K562 (cell line): Measurements from ENCODE around the gene SLC39A13. TPM values are rescaled to one million over a fixed set of nuclear protein-coding genes. Genes with fewer than 3 reads are reported as not detected.

ENCODE experiments used
- CHD4 ChIP-seq: fragments of 200-600 bp; sonication (generic); IDR thresholded peaks from 3 replicates; pipeline ENCODE4 v1.6.1; 2012; ENCODE audit warnings: low read depth, mild to moderate bottlenecking, mixed read lengths, low read length, inconsistent platforms; ENCODE audit not compliant: insufficient read depth, insufficient replicate concordance, poor library complexity, severe bottlenecking
- DMBX1 ChIP-seq: fragments of 250-450 bp; sonication (Bioruptor Pico); IDR thresholded peaks from 2 replicates; pipeline ENCODE4 v1.8.0; 2022; ENCODE audit warnings: inconsistent platforms, mild to moderate bottlenecking, moderate library complexity, borderline replicate concordance
- ELF1 ChIP-seq: fragments of 200-800 bp; sonication (Bioruptor generic); IDR thresholded peaks from 2 replicates; pipeline ENCODE4 v1.6.1; 2016; ENCODE audit warnings: missing genetic modification characterization, missing compliant biosample characterization
- GABPA ChIP-seq: fragments of 200-800 bp; sonication (Bioruptor generic); conservative IDR thresholded peaks from 2 replicates; pipeline ENCODE4 v1.6.1; 2016; ENCODE audit warnings: low read depth, missing genetic modification characterization, missing compliant biosample characterization
- HIVEP1 ChIP-seq: fragments of 250-450 bp; sonication (Bioruptor Pico); IDR thresholded peaks from 2 replicates; pipeline ENCODE4 v1.4.0; 2020; ENCODE audit warnings: mild to moderate bottlenecking
- NFIC ChIP-seq: fragments of 450-650 bp; IDR thresholded peaks from 2 replicates; pipeline ENCODE4 v1.6.1; 2017; ENCODE audit warnings: mild to moderate bottlenecking, inconsistent platforms
- POLR2A ChIP-seq: fragments of 450-650 bp; conservative IDR thresholded peaks from 2 replicates; pipeline ENCODE4 v1.6.1; 2016
- SRSF3 ChIP-seq: fragments of 200-400 bp; formaldehyde crosslinking; IDR thresholded peaks from 2 replicates; pipeline ENCODE4 v1.6.1; 2016; ENCODE audit warnings: mild to moderate bottlenecking, low read length, moderate library complexity; ENCODE audit not compliant: insufficient read depth
- TAL1 ChIP-seq: fragments of 450-650 bp; IDR thresholded peaks from 2 replicates; pipeline ENCODE4 v1.6.1; 2016; ENCODE audit warnings: mild to moderate bottlenecking
- TCF3 ChIP-seq: sonication (generic); formaldehyde crosslinking; IDR thresholded peaks from 2 replicates; pipeline ENCODE4 v1.4.0; 2020; ENCODE audit warnings: mild to moderate bottlenecking, missing genetic modification reagents
- ZKSCAN8 ChIP-seq: fragments of 200-800 bp; sonication (Bioruptor generic); IDR thresholded peaks from 2 replicates; pipeline ENCODE4 v1.6.1; 2016; ENCODE audit warnings: missing genetic modification characterization, missing compliant biosample characterization
- ZNF707 ChIP-seq: fragments of 250-450 bp; sonication (Bioruptor Pico); conservative IDR thresholded peaks from 2 replicates; pipeline ENCODE4 v1.8.0; 2022; ENCODE audit warnings: inconsistent platforms, mild to moderate bottlenecking, moderate library complexity
- ZNF76 ChIP-seq: fragments of 250-450 bp; sonication (Bioruptor Pico); IDR thresholded peaks from 2 replicates; pipeline ENCODE4 v1.4.0; 2020; ENCODE audit warnings: mild to moderate bottlenecking, moderate library complexity, borderline replicate concordance
- polyA plus RNA-seq, 8 experiments: library from polyadenylated mRNA; depleted of rRNA in 4 of 8; stranded (reverse) in 5 of 8; unstranded in 3 of 8; fragments of >200 nt; fragmentation: Nextera tagmentation in 2 of 8; fragmentation: Illumina TruSeq in 1 of 8; extraction: Ambion mirVana in 2 of 8; extraction: Trizol in 1 of 8; gene quantifications; 2 replicates each; pipeline versions ENCODE4 v1.2.1 to v1.2.3, GENCODE V29; 2011 to 2014; ENCODE audit warnings: inconsistent platforms in 1 of 8, missing spikeins in 1 of 8
- total RNA-seq, 7 experiments: library from RNA; depleted of rRNA in 6 of 7; stranded (reverse); fragments of >200 nt in 6 of 7; fragmentation: Illumina TruSeq in 2 of 7; extraction: Trizol in 2 of 7; gene quantifications; 2 replicates each; pipeline versions ENCODE4 v1.2.1 to v1.2.3, GENCODE V29; 2011 to 2021; ENCODE audit warnings: low replicate concordance in 1 of 7
- TF ChIP-seq, protein P1 (sequence below), 2 experiments: fragments of 450-650 bp; conservative IDR thresholded peaks; 2 replicates each; pipeline ENCODE4 v1.6.1; 2017; ENCODE audit warnings: mild to moderate bottlenecking in 2 of 2, moderate library complexity in 2 of 2
- TF ChIP-seq, protein P2 (sequence below): sonication (generic); formaldehyde crosslinking; IDR thresholded peaks from 2 replicates; pipeline ENCODE4 v1.8.0; 2023; ENCODE audit warnings: mild to moderate bottlenecking, missing genetic modification reagents
- TF ChIP-seq, protein P3 (sequence below), 2 experiments: fragments of 200-800 bp in 1 of 2; sonication (Bioruptor generic) in 1 of 2; sonication (generic) in 1 of 2; formaldehyde crosslinking in 1 of 2; IDR thresholded peaks in 1 of 2; conservative IDR thresholded peaks in 1 of 2; 2 replicates each; pipeline versions ENCODE4 v1.5.0 to v1.6.1; 2016 to 2020; ENCODE audit warnings: missing compliant biosample characterization in 1 of 2, missing genetic modification characterization in 1 of 2, missing genetic modification reagents in 1 of 2
- TF ChIP-seq, protein P4 (sequence below): fragments of 450-650 bp; conservative IDR thresholded peaks from 2 replicates; pipeline ENCODE4 v1.6.1; 2016; ENCODE audit warnings: missing genetic modification characterization, low read depth, mild to moderate bottlenecking, missing compliant biosample characterization, moderate library complexity

Gene SLC39A13
- total and polyA plus RNA-seq, 9 of the 15 experiments (the other 6 are each of a cell fraction or from before 2014, with no cell fraction given), result 0.17 to 15.9 (median 3.2) TPM

- TF ChIP-seq ZNF76 (CRISPR knock-in tag), result peak; percentile 55; the same call in 1 of the 2 replicates
- TF ChIP-seq ZNF707, result no peak
- TF ChIP-seq CHD4, result no peak
- peak; percentile 78 for TF ChIP-seq DMBX1 (CRISPR knock-in tag)
- TF ChIP-seq, protein P1, sequence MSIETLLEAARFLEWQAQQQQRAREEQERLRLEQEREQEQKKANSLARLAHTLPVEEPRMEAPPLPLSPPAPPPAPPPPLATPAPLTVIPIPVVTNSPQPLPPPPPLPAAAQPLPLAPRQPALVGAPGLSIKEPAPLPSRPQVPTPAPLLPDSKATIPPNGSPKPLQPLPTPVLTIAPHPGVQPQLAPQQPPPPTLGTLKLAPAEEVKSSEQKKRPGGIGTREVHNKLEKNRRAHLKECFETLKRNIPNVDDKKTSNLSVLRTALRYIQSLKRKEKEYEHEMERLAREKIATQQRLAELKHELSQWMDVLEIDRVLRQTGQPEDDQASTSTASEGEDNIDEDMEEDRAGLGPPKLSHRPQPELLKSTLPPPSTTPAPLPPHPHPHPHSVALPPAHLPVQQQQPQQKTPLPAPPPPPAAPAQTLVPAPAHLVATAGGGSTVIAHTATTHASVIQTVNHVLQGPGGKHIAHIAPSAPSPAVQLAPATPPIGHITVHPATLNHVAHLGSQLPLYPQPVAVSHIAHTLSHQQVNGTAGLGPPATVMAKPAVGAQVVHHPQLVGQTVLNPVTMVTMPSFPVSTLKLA (conservative IDR thresholded peaks at IDR 0.05), result peak in 1 of 2 experiments; percentile 61; a peak in 2 of 4 replicates
- TF ChIP-seq, protein P2, sequence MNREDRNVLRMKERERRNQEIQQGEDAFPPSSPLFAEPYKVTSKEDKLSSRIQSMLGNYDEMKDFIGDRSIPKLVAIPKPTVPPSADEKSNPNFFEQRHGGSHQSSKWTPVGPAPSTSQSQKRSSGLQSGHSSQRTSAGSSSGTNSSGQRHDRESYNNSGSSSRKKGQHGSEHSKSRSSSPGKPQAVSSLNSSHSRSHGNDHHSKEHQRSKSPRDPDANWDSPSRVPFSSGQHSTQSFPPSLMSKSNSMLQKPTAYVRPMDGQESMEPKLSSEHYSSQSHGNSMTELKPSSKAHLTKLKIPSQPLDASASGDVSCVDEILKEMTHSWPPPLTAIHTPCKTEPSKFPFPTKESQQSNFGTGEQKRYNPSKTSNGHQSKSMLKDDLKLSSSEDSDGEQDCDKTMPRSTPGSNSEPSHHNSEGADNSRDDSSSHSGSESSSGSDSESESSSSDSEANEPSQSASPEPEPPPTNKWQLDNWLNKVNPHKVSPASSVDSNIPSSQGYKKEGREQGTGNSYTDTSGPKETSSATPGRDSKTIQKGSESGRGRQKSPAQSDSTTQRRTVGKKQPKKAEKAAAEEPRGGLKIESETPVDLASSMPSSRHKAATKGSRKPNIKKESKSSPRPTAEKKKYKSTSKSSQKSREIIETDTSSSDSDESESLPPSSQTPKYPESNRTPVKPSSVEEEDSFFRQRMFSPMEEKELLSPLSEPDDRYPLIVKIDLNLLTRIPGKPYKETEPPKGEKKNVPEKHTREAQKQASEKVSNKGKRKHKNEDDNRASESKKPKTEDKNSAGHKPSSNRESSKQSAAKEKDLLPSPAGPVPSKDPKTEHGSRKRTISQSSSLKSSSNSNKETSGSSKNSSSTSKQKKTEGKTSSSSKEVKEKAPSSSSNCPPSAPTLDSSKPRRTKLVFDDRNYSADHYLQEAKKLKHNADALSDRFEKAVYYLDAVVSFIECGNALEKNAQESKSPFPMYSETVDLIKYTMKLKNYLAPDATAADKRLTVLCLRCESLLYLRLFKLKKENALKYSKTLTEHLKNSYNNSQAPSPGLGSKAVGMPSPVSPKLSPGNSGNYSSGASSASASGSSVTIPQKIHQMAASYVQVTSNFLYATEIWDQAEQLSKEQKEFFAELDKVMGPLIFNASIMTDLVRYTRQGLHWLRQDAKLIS (CRISPR knock-in tag), result 0 out of 2 replicates have a peak, but pooled peaks have one; percentile 42
- peak; percentile 32; the same call in 1 of the 2 replicates for TF ChIP-seq TCF3 (CRISPR knock-in tag)
- no peak for TF ChIP-seq HIVEP1 (CRISPR knock-in tag)
- TF ChIP-seq, protein P3, sequence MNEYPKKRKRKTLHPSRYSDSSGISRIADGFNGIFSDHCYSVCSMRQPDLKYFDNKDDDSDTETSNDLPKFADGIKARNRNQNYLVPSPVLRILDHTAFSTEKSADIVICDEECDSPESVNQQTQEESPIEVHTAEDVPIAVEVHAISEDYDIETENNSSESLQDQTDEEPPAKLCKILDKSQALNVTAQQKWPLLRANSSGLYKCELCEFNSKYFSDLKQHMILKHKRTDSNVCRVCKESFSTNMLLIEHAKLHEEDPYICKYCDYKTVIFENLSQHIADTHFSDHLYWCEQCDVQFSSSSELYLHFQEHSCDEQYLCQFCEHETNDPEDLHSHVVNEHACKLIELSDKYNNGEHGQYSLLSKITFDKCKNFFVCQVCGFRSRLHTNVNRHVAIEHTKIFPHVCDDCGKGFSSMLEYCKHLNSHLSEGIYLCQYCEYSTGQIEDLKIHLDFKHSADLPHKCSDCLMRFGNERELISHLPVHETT (CRISPR knock-in tag; conservative IDR thresholded peaks at IDR 0.05 in 1 of 2, IDR thresholded peaks at IDR 0.05 in 1 of 2), result peak in 1 of 2 experiments; percentile 47; a peak in 2 of 4 replicates
- peak; percentile 52; the same call in 1 of the 2 replicates for TF ChIP-seq ZKSCAN8 (CRISPR knock-in tag)
- TF ChIP-seq ELF1 (tag), result peak; percentile 63; the same call in 1 of the 2 replicates
- peak; percentile 83 for TF ChIP-seq GABPA (tag)
- TF ChIP-seq POLR2A, result peak; percentile 48; the same call in 1 of the 2 replicates
- TF ChIP-seq, protein P4, sequence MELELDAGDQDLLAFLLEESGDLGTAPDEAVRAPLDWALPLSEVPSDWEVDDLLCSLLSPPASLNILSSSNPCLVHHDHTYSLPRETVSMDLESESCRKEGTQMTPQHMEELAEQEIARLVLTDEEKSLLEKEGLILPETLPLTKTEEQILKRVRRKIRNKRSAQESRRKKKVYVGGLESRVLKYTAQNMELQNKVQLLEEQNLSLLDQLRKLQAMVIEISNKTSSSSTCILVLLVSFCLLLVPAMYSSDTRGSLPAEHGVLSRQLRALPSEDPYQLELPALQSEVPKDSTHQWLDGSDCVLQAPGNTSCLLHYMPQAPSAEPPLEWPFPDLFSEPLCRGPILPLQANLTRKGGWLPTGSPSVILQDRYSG (tag), result 0 out of 2 replicates have a peak, but pooled peaks have one; percentile 73
- 0 out of 2 replicates have a peak, but pooled peaks have one; percentile 71 for TF ChIP-seq SRSF3
- TF ChIP-seq TAL1, result no peak
- no peak for TF ChIP-seq NFIC
These were observed 13.8 kb upstream of the SLC39A13 start (continued) for GRCh38 chr11:47394322-47395222.
